Hippocampal formation (tissue), 2 donors: ENCODE measurements around the gene MAFB.

Experiments used
- DNase-seq, 2 donors: peaks; one replicate each; lab custom pipeline; 2025; lab: John Stamatoyannopoulos, UW

The MAFB gene

DNA sequence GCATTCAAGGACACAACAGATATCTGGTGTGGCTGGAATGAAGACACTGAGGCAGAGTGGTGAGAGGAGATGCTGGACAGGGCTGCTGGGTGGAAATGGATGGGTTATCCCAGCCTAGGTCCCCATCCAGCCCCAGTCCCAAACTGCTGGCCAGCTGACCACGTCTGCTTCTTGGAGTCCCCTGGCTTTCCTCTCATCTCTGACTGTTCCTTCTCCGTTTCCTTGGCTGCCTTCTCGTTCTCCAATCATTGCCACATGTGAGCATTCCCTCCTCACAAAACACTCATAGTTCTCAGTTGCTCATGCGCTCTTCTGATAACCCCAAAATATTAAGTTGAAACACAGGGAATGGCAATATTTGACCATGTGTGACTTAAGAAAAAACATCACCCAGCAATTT is 31.5 kb downstream of the MAFB start:
- DNase-seq, result no peak

DNA sequence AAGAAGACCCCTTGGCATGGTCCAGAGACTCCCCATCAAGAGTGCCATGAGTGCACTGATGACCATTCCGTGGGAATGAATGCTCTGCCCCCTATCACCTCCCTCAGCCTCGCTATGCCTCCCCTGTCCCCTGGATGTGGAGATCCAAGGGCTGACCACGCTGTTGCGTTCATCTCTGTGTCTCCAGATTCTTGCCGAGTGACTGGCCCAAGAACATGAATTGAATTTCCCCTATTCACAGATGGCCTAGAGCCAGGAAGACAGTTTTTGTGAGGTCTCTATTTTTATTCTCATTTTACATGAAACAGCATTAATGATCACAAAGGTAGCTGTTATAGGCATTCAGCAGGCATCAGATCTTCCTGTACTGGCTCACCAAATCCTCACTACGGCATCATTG is 33.6 kb downstream of the MAFB start:
- no peak for DNase-seq

DNA sequence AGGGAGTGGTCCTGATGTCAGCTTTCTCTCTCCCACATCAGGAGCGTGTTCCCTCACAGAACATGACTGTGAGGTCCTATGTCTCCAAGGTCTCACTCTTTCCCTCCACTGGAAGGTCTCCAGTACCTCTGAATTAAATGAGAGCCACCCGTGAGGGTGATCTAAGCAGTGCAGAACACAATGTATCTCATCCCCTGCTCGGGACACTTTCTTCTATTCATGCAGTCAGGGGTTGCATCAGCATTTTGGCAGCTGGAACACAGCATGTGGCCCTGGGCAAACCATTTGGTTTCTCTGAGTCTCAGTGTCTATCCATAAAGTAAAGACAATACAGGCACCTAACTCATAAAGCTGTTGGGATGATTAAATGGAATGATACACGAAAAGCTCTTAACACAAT is 34.2 kb downstream of the MAFB start:
- no peak for DNase-seq

DNA sequence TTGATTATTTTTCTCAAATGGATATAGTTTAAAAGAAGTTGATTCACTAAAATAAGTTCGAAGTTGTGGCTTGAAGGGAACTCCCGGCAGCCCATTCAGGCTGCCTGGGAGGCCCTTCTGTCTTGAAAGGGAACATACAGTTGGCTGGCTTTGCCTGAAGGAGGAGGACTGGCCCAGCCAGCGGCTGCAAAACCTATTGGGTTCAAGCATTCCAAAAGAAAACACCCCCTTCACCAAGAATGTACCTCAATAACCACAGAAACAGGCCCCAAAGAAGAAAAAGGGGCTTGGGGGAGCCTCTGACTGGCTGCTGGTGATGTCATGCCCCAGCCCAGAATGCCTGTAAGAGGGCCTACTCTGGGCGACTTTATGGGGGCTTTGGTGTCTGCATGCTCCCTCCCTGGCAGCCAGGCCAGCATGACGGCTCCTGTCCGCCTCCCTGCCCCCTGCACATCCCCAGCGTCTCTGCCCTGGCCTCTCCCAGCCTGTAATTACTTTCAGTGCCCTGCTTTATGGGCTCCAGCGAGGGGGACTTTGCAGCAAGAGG is 36.5 kb downstream of the MAFB start:
- DNase-seq, result no peak

DNA sequence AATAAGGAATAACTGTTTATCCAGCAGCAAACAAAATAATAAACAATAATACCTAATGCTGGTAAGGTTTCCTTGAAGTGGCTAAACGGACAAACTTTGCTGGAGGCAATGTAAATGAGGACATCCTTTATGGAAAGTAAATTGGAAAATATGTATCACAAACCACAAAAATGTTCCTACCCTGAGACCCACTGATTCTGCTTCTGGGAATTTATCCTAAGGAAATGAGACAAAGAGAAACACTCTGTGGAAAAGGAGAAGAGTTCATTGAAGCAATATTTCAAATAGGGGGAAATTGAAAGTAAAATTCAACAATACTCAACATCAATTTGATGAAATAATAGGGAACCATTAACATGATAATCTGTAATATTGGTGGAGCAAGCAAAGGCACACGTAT is 37.9 kb downstream of the MAFB start:
- no peak for DNase-seq

DNA sequence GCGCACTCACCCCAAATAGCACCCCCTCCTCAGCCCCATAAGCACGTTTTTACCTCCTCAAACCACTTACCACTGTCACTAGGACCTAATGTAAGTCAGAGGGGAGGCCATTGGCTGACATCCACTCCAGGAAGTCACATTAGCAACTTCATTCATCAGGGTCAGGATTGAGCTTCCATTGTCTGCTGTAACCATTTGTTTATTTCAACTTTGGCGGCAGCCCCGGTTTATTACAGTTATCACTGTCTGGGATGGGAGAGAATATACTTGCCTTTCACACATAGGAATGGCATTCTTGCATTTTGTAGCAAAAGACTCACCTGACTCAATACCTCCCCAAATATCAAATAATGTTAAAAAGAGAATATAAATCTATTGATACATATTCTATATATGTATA is 38.3 kb downstream of the MAFB start:
- no peak for DNase-seq

DNA sequence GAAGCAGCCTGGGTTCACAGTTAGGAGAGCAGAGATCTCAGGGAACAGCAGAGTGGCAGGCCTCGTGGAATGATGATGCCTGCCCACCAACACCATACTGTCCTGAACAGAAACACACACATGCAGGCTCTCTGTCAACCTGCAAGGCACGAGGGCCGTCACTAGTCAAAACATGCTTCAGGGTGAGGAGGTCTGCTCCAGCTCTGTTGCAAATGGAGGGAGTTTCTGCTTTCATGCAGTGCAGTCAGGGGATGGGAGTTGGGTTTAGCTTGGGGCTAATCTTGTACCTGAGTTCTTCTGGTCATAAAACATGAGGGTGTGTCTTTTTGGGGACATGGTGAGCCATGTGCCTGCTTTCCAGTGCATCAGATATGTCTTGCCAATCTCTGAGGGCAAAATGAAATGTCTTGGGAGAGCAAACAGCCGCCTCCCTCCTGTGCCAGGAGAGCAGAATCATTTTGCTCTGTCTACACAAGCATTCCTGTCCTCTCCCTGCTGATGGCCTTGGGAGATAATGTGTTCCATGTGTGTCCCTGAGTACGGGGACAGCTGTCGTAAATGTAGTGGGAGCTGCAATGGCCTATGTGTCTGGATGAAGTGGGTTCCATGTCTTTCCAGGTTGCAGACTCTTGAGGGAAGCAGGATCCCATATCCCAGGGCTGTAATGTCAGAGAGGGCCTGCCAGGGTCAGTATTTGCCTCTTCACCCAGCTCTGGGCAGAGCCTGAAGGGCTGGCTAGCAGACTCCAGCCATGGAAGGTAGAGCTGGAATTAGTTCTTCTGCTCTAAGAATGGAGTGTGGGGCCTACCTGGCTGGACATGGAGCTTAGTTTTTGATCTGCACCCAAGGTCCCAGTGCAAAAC is 40.6 kb downstream of the MAFB start:
- no peak for DNase-seq

DNA sequence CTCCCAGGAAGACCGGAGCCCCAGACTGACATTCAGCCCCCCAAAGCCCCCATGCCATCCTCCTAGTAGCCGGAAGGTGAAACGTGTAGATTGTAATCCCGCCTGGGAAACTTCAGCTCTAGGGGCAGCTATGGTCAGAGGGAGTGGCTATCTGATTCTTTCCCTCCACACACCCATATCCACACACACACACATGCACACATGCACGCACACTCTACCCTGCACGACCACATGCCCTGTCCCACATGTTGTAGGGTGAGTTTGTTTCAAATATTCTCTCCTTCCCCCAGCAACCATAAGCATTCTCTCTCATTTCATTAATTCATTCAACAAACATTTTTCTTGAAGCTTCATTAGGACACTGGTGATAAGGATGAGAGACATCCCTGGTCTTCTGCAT is 42.2 kb downstream of the MAFB start:
- DNase-seq, result no peak

DNA sequence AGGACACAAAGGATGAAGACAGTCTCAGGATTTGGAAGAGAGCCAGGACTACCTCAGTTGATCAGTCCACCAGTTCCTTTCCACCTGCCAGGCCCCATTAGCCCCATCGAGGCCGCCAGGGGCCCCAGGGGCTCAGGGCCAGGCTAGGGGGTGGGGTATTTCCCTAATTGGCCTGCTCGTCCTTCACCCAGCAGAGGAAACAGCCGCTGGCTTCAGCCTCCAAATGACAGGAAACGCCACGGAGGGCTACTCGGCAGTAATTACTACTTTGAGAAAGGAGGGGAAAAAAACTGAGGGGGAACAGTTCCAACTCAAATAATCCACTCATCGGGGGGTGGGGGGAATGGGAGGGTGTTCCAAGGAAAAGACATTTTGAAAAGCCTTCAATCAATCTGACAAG is 42.7 kb downstream of the MAFB start:
- no peak for DNase-seq

DNA sequence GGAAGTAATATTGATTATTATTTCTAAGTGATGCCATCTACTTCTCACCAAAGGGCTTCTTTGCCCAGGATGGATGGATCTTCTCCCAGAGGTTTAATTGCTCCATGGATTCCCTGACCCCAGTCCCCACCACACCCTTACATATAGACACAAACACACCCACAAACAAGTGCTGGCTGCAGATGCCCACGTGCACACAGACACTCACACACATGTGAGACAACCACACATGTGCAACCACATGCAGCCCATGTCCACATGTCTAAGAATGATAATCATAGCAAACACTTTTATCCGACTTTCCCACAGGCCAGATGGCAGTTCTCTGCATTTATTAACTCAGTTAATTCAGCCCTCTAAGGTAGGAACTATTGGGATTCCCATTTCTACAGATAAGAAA is 44.2 kb downstream of the MAFB start:
- DNase-seq, result no peak

DNA sequence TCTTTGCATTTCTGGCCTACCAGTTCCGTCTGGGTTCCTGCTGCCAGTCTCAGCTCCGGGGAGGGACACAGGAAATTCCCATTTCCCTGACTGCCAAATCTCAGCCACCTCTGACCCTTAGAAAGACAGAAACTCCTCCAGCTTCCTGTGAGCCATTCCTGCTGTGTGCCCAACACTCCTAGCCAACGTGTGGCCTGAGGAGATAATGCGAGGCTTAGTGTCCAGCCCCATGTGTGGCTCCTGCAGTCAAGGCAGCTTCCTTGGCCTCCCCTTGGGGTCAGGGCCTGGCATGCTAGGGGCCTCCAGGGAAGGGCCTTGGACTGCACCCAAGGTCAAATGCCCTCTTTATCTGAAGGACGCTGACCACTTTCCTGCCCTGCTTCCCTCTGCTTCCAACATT is 45.1 kb downstream of the MAFB start:
- no peak for DNase-seq

DNA sequence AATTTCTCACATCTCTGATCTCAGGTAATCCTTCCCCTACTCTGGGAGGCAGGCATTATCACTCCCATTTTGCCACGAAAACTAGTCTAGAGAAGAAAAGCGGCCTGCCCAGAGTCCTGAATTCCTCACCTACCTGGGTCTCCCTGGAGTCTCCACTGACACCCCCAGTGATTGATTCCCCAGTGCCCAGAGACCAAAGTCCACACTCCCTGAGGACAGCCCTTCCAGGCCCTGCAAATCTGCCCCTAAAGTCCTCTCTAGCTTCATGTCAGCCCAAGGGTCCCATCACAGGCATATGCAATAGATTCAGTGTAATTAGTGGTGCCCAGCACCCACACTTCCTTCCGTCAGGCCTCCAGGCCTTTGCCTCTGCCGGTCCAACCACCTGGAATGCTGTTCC is 47.2 kb downstream of the MAFB start:
- DNase-seq, result no peak

DNA sequence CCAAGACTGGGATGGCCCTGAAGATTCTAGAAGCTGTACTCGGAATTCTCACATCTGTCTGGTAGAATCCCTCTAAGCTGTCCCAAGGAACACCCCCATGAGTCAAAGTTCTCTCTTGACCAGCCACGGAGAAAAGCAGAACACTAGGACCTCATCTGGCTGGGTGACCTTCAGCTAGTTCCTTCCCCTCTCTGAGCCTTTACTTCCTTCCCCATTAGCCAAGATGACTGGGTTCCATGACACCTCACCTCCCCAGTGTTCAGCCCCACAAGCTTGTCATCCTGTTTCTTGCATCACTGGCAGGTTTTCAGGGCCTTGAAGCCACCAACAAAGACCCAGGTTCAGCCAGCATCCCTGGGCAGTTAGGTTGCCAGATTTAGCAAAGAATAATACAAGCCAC is 47.8 kb downstream of the MAFB start:
- no peak for DNase-seq

DNA sequence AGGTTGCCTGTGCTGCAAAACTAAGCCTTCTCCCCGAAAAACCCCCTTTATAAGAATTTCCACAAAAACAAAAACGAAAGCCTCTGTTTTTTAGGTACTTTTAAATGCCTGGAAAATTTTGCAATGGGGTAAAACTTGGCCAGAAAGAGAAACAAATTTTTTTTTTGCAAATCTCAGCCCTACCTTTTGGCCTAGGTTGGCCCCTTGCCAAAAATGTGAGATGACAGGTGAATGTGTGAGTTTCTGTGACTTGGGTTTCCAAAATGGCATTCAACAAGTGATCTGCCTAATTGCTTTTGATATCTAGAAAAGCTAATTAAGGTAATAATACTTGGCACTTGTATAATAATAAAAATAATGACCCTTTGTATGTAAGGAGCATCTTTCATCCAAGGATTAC is 48.4 kb downstream of the MAFB start:
- no peak for DNase-seq

DNA sequence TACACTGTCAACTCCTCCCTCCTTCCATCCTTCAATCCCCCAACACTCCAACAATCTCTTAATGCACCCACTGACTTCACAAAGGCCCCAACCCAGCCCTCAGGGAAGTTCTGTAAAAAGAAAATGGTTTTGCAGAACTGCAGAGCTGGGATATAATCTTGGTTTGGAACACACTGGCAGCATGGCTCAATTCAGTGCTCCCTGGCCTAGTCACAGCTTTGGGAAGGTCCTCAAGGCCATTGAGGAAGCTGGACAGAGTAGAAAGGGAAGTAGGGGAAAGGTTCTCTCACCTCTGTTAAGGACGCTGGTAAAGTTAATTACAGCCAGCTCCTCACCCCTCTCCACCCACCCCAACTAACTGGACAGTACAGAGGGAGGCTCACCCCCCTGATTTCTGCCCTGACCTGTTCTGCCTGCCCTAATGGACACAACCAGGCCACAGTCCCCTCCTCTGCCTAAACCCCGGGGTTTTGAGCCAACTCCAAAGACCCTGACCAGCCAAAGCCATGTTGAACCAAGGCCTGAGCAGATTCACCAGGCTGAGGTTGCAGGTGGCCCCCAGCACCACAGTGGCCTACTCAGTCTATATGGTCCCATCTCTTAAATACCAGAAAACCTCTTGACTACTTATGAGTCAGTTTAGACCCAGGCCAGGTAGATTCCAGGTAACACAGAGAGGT is 49.2 kb downstream of the MAFB start:
- DNase-seq, result no peak

DNA sequence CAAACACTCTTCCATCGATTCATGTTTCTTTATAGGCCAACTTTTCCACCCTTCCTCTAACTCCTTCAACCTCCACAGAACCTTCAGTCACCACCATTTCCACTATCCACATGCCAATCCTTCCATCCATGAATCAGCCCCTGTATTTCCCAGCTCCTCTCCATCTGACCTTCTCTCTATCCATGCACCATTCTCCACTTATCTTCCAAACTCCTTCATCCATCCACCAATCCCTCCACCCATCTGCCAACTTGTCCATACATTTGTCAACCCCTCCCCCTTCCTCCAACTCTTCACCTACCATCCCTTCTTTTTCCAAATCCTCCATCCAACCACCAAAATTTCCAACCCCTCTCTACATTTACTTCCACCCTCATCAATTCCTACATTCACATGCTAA is 49.9 kb downstream of the MAFB start:
- no peak for DNase-seq

DNA sequence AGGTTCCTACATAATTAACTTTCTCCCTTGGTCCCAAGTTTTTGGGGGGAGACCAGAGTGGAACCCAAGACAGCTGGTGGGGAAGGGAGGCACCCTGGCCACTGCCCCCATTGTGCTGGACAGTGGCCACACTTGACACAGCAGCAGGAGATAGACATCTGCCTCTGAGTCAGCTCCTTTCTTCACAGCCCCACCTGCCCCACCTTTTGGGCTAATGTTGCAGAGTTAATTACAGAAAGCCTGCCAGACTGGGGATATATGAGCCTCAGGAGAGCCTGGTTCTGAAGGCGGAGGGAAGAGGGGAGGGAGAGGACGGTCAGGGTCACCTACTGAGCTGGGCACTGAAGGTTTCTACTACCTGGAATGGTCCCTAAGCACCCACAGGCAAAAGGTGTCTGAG is 50.6 kb downstream of the MAFB start:
- no peak for DNase-seq

DNA sequence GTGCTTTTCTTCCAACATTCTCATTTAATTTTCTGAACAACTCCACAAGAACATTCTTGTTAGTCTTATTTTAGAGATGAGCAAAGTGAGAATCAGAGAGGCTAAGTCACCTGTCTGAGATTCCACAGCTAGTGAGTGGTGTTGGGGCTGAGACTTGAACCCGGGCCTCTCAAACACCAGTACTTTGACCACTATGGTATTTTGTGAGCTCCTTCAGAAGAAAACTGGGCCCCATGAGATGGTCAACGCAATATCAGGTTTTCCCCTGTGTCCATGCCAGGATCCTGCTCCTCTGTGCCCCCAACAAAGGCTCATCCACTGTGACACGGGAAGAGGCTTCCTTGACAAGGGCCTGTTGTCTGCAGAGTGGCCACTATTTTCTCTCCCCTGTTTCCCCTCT is 51.9 kb downstream of the MAFB start:
- DNase-seq, result no peak

DNA sequence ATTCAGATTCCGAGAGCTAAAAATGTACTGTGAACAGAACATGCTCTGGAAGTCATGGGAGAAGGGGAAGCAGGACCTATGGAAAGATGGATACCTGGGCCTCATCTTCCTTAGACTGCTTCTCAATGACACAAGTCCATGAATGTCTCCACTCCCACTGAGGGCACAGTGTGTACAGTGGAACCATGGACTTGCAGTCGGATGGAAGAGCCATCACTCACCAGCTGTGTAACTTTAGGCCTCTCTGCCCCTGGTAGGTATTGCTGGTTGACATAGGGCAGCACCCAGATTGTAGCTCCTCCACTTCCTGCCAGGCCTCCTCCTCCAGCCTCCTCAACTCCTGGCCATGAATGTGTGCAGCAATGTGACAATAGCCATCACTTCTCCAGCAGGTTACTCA is 52.5 kb downstream of the MAFB start:
- no peak for DNase-seq

DNA sequence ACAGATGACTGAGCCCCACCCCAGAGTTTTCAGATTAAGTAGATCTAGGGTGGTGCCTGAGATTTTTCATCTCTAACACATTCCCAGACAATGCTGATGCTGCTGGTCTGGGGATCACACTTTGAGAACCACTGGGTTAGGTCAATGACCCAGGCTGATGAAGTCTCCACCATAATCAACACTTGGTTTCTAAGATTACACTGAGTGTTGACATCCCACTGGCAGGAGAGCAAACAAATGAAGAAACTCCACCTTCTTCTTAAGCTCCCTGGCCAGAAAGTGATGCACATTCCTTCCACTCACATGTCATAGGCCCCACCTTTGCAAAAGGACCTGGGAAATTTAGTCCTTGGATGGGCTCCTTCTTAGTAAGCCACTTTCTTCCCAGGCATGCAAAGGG is 53.1 kb downstream of the MAFB start:
- no peak for DNase-seq
